Calu3 (cell line): ENCODE measurements around the gene TBC1D1. TPM values are rescaled to one million over a fixed set of nuclear protein-coding genes. Genes with fewer than 3 reads are reported as not detected.

Source experiments
- BruUV-seq: library from RNA; stranded (reverse); fragments of 400-500 nt; replicated peaks from 2 replicates; lab custom pipeline; 2021; lab: Mats Ljungman, UMichigan
- CTCF ChIA-PET: fragments of 300-600 bp; sonication (Branson Sonifier 250); formaldehyde crosslinking; loops from one replicate; lab custom pipeline; 2022; ENCODE audit warnings: antibody characterized with exemption; lab: Charles Lee
- DNase-seq: peaks from one replicate; pipeline ENCODE4 v3.0.0; 2022
- H3K27ac Mint-ChIP-seq: one replicate; pipeline ENCODE4 v1.8.0; 2022; ENCODE audit warnings: mixed read lengths; ENCODE audit not compliant: unreplicated experiment
- H3K27me3 Mint-ChIP-seq: one replicate; pipeline ENCODE4 v1.8.0; 2022; ENCODE audit warnings: mixed read lengths; ENCODE audit not compliant: unreplicated experiment
- H3K36me3 Mint-ChIP-seq: one replicate; pipeline ENCODE4 v1.8.0; 2022; ENCODE audit warnings: mild to moderate bottlenecking, moderate library complexity, mixed read lengths; ENCODE audit not compliant: insufficient read depth, unreplicated experiment
- H3K4me1 Mint-ChIP-seq: one replicate; pipeline ENCODE4 v1.8.0; 2022; ENCODE audit warnings: mild to moderate bottlenecking, low read depth, mixed read lengths; ENCODE audit not compliant: unreplicated experiment
- H3K4me3 Mint-ChIP-seq: one replicate; pipeline ENCODE4 v1.8.0; 2022; ENCODE audit warnings: mild to moderate bottlenecking, low read depth, moderate library complexity, mixed read lengths; ENCODE audit not compliant: unreplicated experiment
- H3K9me3 Mint-ChIP-seq: one replicate; pipeline ENCODE4 v1.8.0; 2022; ENCODE audit warnings: low read depth, mixed read lengths; ENCODE audit not compliant: unreplicated experiment
- CTCF ChIP-seq: fragments of 200-600 bp; IDR thresholded peaks from one replicate; pipeline ENCODE4 v1.8.0; 2022; ENCODE audit warnings: antibody characterized with exemption; ENCODE audit not compliant: unreplicated experiment
- intact Hi-C: fragments of 100-400 bp; cut with micrococcal nuclease; formaldehyde crosslinking; loops from one replicate; pipeline ENCODE4 v1.10.0; 2022; ENCODE audit not compliant: unreplicated experiment
- total RNA-seq: library from RNA; stranded (reverse); gene quantifications from 2 replicates; pipeline ENCODE4 v1.2.3, GENCODE V29; 2022

Gene TBC1D1
- total RNA-seq, 1 experiment from 2014 or later, result 39.8 TPM

- H3K4me3 Mint-ChIP-seq, result no peak overlapping the region
- no peaks in the 10 kb centered on the region for H3K9me3 Mint-ChIP-seq
- H3K27me3 Mint-ChIP-seq, result no peaks in the 10 kb centered on the region
- BruUV-seq, result no TSS peak
- no peak for DNase-seq
- no peaks in the 10 kb centered on the region for H3K4me1 Mint-ChIP-seq
- H3K36me3 Mint-ChIP-seq, result no peaks in the 10 kb centered on the region
- CTCF ChIA-PET, result no interaction called here
- intact Hi-C loops, result no loop called here
- TF ChIP-seq CTCF, result no peak
- H3K27ac Mint-ChIP-seq, result no peak overlapping the region
These were observed 12.1 kb downstream of the TBC1D1 start for GRCh38 chr4:37902738-37903693.

GRCh38 chr4:37903901-37904300, 13.0 kb downstream of the TBC1D1 start:
- H3K36me3 Mint-ChIP-seq, result no peaks in the 10 kb centered on the region
- no TSS peak for BruUV-seq
- intact Hi-C loops, result no loop called here
- TF ChIP-seq CTCF, result no peak
- no peak overlapping the region for H3K27ac Mint-ChIP-seq
- H3K4me3 Mint-ChIP-seq, result no peak overlapping the region
- no peaks in the 10 kb centered on the region for H3K27me3 Mint-ChIP-seq
- CTCF ChIA-PET, result no interaction called here
- no peak for DNase-seq
- no peaks in the 10 kb centered on the region for H3K4me1 Mint-ChIP-seq
- no peaks in the 10 kb centered on the region for H3K9me3 Mint-ChIP-seq

- CTCF ChIA-PET, result no interaction called here
- H3K36me3 Mint-ChIP-seq, result no peaks in the 10 kb centered on the region
- H3K4me3 Mint-ChIP-seq, result no peak overlapping the region
- no peak overlapping the region for H3K27ac Mint-ChIP-seq
- no peaks in the 10 kb centered on the region for H3K9me3 Mint-ChIP-seq
- no TSS peak for BruUV-seq
- no peaks in the 10 kb centered on the region for H3K27me3 Mint-ChIP-seq
- TF ChIP-seq CTCF, result no peak
- intact Hi-C loops, result no loop called here
- H3K4me1 Mint-ChIP-seq, result no peaks in the 10 kb centered on the region
- DNase-seq, result no peak
These were observed 13.9 kb downstream of the TBC1D1 start for GRCh38 chr4:37904824-37905223.

GRCh38 chr4:37905533-37906169, 14.8 kb downstream of the TBC1D1 start:
- intact Hi-C loops, result no loop called here
- H3K36me3 Mint-ChIP-seq, result no peaks in the 10 kb centered on the region
- no peak overlapping the region for H3K4me3 Mint-ChIP-seq
- no peak for TF ChIP-seq CTCF
- no peaks in the 10 kb centered on the region for H3K27me3 Mint-ChIP-seq
- no peak overlapping the region for H3K27ac Mint-ChIP-seq
- CTCF ChIA-PET, result no interaction called here
- H3K9me3 Mint-ChIP-seq, result no peaks in the 10 kb centered on the region
- DNase-seq, result no peak
- no TSS peak for BruUV-seq
- no peaks in the 10 kb centered on the region for H3K4me1 Mint-ChIP-seq
